GM23248 (cell line): ENCODE results near the gene ADAMTS3. TPM values are rescaled to one million over a fixed set of nuclear protein-coding genes. Genes with fewer than 3 reads are reported as not detected.
A peak's percentile ranks its signal among the peaks of the same experiment; 100 is the strongest.

ENCODE experiments used
- DNase-seq: peaks from one replicate; pipeline ENCODE4 v3.0.0-alpha.2; 2015
- H2AFZ ChIP-seq: fragments of 200-600 bp; sonication (generic); 2 replicates; pipeline ENCODE4 v1.6.1; 2016; ENCODE audit warnings: antibody characterized with exemption
- H3F3A ChIP-seq: fragments of 200-600 bp; sonication (generic); 2 replicates; pipeline ENCODE4 v1.6.1; 2016; ENCODE audit warnings: mild to moderate bottlenecking, antibody characterized with exemption, mixed run types; ENCODE audit not compliant: insufficient read depth
- H3K27ac ChIP-seq: fragments of 200-600 bp; sonication (generic); 2 replicates; pipeline ENCODE4 v1.5.1; 2016; ENCODE audit warnings: mild to moderate bottlenecking
- H3K27me3 ChIP-seq: fragments of 200-600 bp; sonication (generic); replicated peaks from 2 replicates; pipeline ENCODE4 v1.6.1; 2016; ENCODE audit warnings: mild to moderate bottlenecking; ENCODE audit not compliant: insufficient read depth
- H3K36me3 ChIP-seq: fragments of 200-600 bp; sonication (generic); 2 replicates; pipeline ENCODE4 v1.6.1; 2016; ENCODE audit warnings: low read depth, mild to moderate bottlenecking
- H3K4me1 ChIP-seq: fragments of 200-600 bp; sonication (generic); 2 replicates; pipeline ENCODE4 v1.6.1; 2016; ENCODE audit warnings: mild to moderate bottlenecking; ENCODE audit not compliant: insufficient read depth
- H3K4me2 ChIP-seq: fragments of 200-600 bp; sonication (generic); one replicate; pipeline ENCODE4 v1.6.1; 2016; ENCODE audit warnings: mild to moderate bottlenecking; ENCODE audit not compliant: unreplicated experiment
- H3K4me3 ChIP-seq: fragments of 200-600 bp; sonication (generic); 2 replicates; pipeline ENCODE4 v1.5.1; 2016; ENCODE audit warnings: mild to moderate bottlenecking
- H3K79me2 ChIP-seq: fragments of 200-600 bp; sonication (generic); 2 replicates; pipeline ENCODE4 v1.6.1; 2016; ENCODE audit warnings: mild to moderate bottlenecking; ENCODE audit not compliant: insufficient read depth
- H3K9ac ChIP-seq: fragments of 200-600 bp; sonication (generic); 2 replicates; pipeline ENCODE4 v1.6.1; 2016; ENCODE audit warnings: mild to moderate bottlenecking
- H3K9me2 ChIP-seq: fragments of 200-600 bp; sonication (generic); 2 replicates; pipeline ENCODE4 v1.6.1; 2016; ENCODE audit warnings: mixed run types, mild to moderate bottlenecking, moderate library complexity; ENCODE audit not compliant: insufficient read depth
- H3K9me3 ChIP-seq: fragments of 200-600 bp; sonication (generic); one replicate; pipeline ENCODE4 v1.6.1; 2017; ENCODE audit warnings: low read depth
- H4K20me1 ChIP-seq: fragments of 200-600 bp; sonication (generic); 2 replicates; pipeline ENCODE4 v1.6.0; 2016; ENCODE audit not compliant: insufficient read depth
- EZH2 ChIP-seq: fragments of 200-600 bp; sonication (generic); IDR thresholded peaks from 2 replicates; pipeline ENCODE4 v1.6.1; 2018; ENCODE audit warnings: antibody characterized with exemption, mild to moderate bottlenecking; ENCODE audit not compliant: insufficient read depth, poor library complexity, severe bottlenecking
- EZH2phosphoT487 ChIP-seq: fragments of 200-600 bp; sonication (generic); IDR thresholded peaks from 2 replicates; pipeline ENCODE4 v1.6.1; 2018; ENCODE audit warnings: antibody characterized with exemption, moderate library complexity, mild to moderate bottlenecking, low read depth; ENCODE audit not compliant: insufficient read depth
- WGBS, 2 experiments: methylation state at CpG; one replicate each; pipeline ENCODE4 v1.1.6; 2015 to 2017; ENCODE audit warnings: low lambda C conversion rate in 2 of 2, low coverage in 1 of 2; ENCODE audit errors: missing lambda C conversion rate in 2 of 2; 5-methylcytosine and 5-hydroxymethylcytosine counted together
- in situ Hi-C: fragments of 300-500 bp; cut with MboI; formaldehyde crosslinking; loops from 2 replicates; pipeline ENCODE4 v1.15.0; 2020
- polyA plus RNA-seq: library from polyadenylated mRNA; unstranded; fragments of >200 nt; fragmentation: Nextera tagmentation; extraction: Ambion mirVana; gene quantifications from 2 replicates; pipeline ENCODE4 v1.2.1, GENCODE V29; 2016
- total RNA-seq: library from RNA; depleted of rRNA; stranded (reverse); fragments of >200 nt; shearing (Covaris generic); gene quantifications from 2 replicates; pipeline ENCODE4 v1.2.3, GENCODE V29; 2014

ADAMTS3 gene
- total and polyA plus RNA-seq, 2 experiments from 2014 or later: 0.20 to 0.43 TPM

DNA sequence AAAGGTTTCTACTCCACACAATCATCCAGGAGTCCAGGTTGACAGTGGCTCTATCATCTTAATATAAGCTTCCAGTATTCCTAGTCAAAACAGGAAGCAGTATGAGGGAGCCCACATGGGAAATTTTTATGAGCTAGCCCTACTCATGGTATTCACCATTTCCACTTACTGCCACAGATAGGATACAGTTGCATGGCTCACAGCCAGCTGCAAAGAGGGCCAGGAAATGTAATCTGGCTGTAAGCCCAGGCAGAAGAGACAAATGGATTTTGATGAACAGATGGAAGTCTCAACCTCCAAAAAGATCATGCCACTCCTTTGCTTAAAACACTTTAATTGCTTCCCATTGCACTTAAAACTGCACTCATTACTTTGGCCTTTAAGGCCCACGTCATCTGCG lies 150.6 kb downstream of the ADAMTS3 start:
- in situ Hi-C loops: no loop called here
- H3K79me2 ChIP-seq: no peaks in the 10 kb centered on the region
- peak; percentile 66 for DNase-seq
- H3K27ac ChIP-seq: no peak overlapping the region
- H3K27me3 ChIP-seq: no peaks in the 10 kb centered on the region
- H3K4me2 ChIP-seq: no peak overlapping the region
- H3K4me1 ChIP-seq: peaks cover 7% of the 10 kb centered on the region; the same call in 1 of the 2 replicates
- no peaks in the 10 kb centered on the region for H3F3A ChIP-seq
- no peak overlapping the region for H2AFZ ChIP-seq
- no peak overlapping the region for H3K9ac ChIP-seq
- no peaks in the 10 kb centered on the region for H3K36me3 ChIP-seq
- H3K9me3 ChIP-seq: no peaks in the 10 kb centered on the region
- H4K20me1 ChIP-seq: no peaks in the 10 kb centered on the region
- TF ChIP-seq EZH2phosphoT487: no peak
- TF ChIP-seq EZH2: no peak
- 2% methylated on average over 2 of the region's 2 CpGs for WGBS, 2 experiments
- H3K9me2 ChIP-seq: no peaks in the 10 kb centered on the region
- H3K4me3 ChIP-seq: no peak overlapping the region

DNA sequence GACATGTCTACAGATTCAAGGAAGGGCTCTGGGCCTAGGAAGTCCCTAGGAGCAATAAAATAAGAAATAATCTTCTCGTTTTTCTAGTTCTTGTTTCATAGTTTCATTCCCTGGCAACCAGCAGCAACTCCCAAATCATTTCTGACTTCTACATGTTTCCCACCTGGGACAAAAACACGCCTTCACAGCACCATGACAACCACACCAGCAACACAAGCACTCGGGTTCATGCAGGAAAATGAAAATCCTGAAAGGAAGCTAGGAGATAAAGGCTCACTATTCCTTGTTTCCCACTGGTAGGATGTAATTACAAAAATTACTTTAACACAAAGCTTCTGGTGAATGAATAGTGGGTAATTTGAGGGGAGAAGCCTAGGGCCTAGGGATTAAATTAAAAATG lies 158.9 kb downstream of the ADAMTS3 start:
- TF ChIP-seq EZH2 (no peak), EZH2phosphoT487 (no peak)
- no peak overlapping the region for H3K4me2 ChIP-seq

DNA sequence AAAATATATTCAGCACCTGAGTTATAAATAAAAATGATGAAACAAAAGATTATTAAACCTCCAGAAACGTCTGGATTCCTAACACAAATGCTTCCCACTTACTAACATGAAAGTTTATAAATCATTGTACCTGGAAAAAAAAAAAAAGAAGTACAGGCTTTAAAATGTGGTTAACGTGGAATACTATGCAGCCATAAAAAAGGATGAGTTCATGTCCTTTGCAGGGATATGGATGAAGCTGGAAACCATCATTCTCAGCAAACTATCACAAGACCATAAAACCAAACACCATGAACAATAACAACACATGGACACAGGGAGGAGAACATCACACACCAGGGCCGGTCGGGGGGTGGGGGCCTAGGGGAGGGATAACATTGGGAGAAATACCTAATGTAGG lies 160.5 kb downstream of the ADAMTS3 start:
- Histone ChIP-seq H2AFZ (no peak overlapping the region), H3K36me3 (no peaks in the 10 kb centered on the region), H3K4me1 (no peaks in the 10 kb centered on the region), H4K20me1 (no peaks in the 10 kb centered on the region), H3K9ac (no peak overlapping the region), H3K4me2 (no peak overlapping the region), H3K9me2 (no peaks in the 10 kb centered on the region), H3K79me2 (no peaks in the 10 kb centered on the region), H3F3A (no peaks in the 10 kb centered on the region), H3K27ac (no peak overlapping the region), H3K4me3 (no peak overlapping the region), H3K9me3 (no peaks in the 10 kb centered on the region), H3K27me3 (no peaks in the 10 kb centered on the region)
- no peak for DNase-seq
- WGBS, 2 experiments: 73 to 76% methylated on average over 4 of the region's 4 CpGs
- in situ Hi-C loops: no loop called here
- TF ChIP-seq EZH2 (no peak), EZH2phosphoT487 (no peak)

More for the DNA sequence above, 158.9 kb downstream of the ADAMTS3 start:
- in situ Hi-C loops: no loop called here
- WGBS, 2 experiments: 78 to 79% methylated on average over 3 of the region's 3 CpGs
- Histone ChIP-seq H3K36me3 (no peaks in the 10 kb centered on the region), H3K9ac (no peak overlapping the region), H3K9me2 (no peaks in the 10 kb centered on the region), H3K27ac (no peak overlapping the region), H4K20me1 (no peaks in the 10 kb centered on the region), H3K9me3 (no peaks in the 10 kb centered on the region), H3K27me3 (no peaks in the 10 kb centered on the region), H3F3A (no peaks in the 10 kb centered on the region), H3K4me3 (no peak overlapping the region), H2AFZ (no peak overlapping the region), H3K79me2 (no peaks in the 10 kb centered on the region), H3K4me1 (no peaks in the 10 kb centered on the region)
- DNase-seq: no peak

DNA sequence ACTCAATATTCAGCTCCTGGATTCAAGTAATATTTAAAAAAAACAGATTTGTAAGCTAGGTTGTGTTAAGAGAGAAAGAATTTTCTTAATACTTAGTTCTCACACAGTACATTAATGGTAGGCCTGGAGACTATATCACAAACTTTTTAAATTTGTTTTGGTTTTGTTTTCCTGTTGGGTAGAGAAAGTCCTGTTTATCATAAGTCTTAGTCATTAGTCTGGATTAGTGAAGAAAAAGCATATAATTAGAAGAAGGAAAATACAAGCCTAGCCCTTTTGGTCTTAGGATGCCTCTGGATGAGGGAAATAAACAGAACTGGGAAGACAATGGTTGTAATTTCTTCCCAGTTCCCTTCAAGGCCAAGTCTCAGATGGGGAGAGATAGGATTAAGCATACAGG lies 163.6 kb downstream of the ADAMTS3 start:
- Histone ChIP-seq H2AFZ (no peak overlapping the region), H3K9ac (no peak overlapping the region), H3K9me2 (no peaks in the 10 kb centered on the region), H3K27ac (no peak overlapping the region), H3K36me3 (no peaks in the 10 kb centered on the region), H3K9me3 (no peaks in the 10 kb centered on the region), H4K20me1 (no peaks in the 10 kb centered on the region), H3F3A (no peaks in the 10 kb centered on the region), H3K4me1 (no peaks in the 10 kb centered on the region), H3K79me2 (no peaks in the 10 kb centered on the region), H3K27me3 (no peaks in the 10 kb centered on the region), H3K4me2 (no peak overlapping the region), H3K4me3 (no peak overlapping the region)
- TF ChIP-seq EZH2phosphoT487: no peak
- no peak for TF ChIP-seq EZH2
- in situ Hi-C loops: no loop called here
- DNase-seq: no peak

DNA sequence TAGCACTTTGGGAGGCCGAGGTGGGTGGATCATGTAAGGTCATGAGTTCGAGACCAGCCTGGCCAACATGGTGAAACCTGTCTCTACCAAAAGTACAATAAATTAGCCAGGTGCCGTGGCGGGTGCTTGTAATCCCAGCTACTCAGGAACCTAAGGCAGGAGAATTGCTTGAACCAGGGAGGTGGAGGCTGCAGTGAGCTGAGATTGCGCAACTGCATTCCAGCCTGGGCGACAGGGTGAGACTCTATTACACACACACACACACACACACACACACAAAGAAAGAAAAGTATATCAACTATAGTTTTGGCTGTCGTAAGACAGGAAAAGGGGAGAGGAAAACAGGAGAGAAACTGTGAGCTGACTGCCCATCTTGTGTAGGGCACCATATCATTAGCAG lies 171.7 kb downstream of the ADAMTS3 start:
- Histone ChIP-seq H3F3A (no peaks in the 10 kb centered on the region), H3K36me3 (no peaks in the 10 kb centered on the region), H3K9ac (no peak overlapping the region), H3K27me3 (no peaks in the 10 kb centered on the region), H3K4me3 (no peak overlapping the region), H3K4me2 (no peak overlapping the region), H2AFZ (no peak overlapping the region), H3K9me3 (no peaks in the 10 kb centered on the region), H3K79me2 (no peaks in the 10 kb centered on the region), H4K20me1 (no peaks in the 10 kb centered on the region), H3K9me2 (no peaks in the 10 kb centered on the region), H3K27ac (no peak overlapping the region), H3K4me1 (peaks cover 4% of the 10 kb centered on the region; the same call in 1 of the 2 replicates)
- TF ChIP-seq EZH2phosphoT487: no peak
- TF ChIP-seq EZH2: no peak
- peak; percentile 7 for DNase-seq
- in situ Hi-C loops: no loop called here
- 75 to 84% methylated on average over 6 to 7 of the region's 7 CpGs for WGBS, 2 experiments
